Fibroblast of pulmonary artery (primary cell): ENCODE data around the gene RNASE1.
A peak's percentile ranks its signal among the peaks of the same experiment; 100 is the strongest.

ENCODE experiments used
- DNase-seq: peaks from one replicate; pipeline ENCODE4 v3.0.0-alpha.2; 2010; ENCODE audit warnings: low read depth
- H3K4me3 ChIP-seq: replicated peaks from 2 replicates; pipeline ENCODE4 v1.5.1; 2011; ENCODE audit warnings: low read depth, mild to moderate bottlenecking, control low read depth, low read length, moderate library complexity
- CTCF ChIP-seq: IDR thresholded peaks from 2 replicates; pipeline ENCODE4 v1.5.1; 2011; ENCODE audit warnings: mild to moderate bottlenecking, control low read depth, low read length, inconsistent platforms; ENCODE audit errors: missing control alignments

Gene RNASE1

DNA sequence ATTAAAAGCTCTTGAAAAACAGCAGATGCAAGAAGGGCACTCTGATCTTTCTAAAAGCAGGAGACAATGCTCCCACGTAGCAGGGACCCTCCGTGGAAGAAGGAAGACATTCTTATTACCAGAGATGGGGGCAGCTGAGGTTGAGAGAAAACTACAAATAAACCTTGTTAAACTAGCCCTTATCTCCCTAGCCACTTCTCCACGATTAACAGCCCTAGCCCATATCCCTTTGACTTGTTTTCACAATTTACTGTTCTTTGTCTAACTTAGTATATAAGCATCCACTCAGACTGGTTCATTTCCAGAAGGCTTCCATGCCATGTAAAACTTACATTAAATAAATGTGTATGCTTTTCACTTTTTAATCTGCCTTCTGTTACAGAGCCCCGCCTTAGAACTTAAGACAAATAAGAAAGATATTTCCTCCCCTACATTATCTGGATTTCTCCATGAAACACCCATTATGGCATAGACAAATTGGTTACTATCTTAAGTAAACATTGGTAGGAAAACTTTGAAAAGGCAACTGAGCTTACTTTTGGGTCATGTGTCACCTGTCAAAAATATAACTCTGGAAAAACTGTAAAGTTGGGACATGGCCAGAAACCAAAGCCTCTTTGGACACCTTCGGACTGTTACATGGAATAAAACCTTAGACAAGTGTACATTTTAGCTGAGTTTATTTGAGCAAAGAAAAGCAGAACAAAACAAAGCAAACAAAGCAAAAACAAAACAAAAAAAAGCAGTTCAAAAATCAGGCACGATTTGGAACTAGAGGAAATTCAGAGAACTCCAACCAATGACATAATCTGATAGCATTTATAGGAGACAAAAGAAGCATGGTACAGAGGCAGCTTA is 4.9 kb upstream of the RNASE1 start:
- TF ChIP-seq CTCF = no peak
- no peak for DNase-seq
- H3K4me3 ChIP-seq = no peak overlapping the region

DNA sequence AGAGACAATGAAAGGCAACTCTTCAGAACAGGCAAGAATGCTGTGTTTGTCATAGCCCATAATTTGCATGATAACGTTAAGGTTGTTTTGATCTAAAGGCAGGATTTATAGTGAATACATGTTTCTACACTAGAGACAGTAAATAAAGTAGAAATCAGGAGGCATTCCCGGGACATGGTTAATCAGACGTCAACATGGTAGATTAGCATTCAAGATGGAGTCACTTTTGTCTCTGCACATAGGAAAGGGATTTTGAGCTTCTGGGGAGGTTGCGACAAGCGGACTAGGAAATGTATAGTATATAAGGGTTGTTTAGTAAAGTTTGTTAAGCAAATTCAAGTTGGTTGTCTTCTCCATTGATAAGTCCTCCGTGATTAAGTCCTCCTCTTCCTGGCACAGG is 2.8 kb upstream of the RNASE1 start:
- no peak overlapping the region for H3K4me3 ChIP-seq
- DNase-seq = no peak
- TF ChIP-seq CTCF = no peak

- no peak for TF ChIP-seq CTCF
- H3K4me3 ChIP-seq = no peak overlapping the region
- no peak for DNase-seq
Observed at GRCh38 chr14:20803223-20803622, 579 bp upstream of the RNASE1 start.

DNA sequence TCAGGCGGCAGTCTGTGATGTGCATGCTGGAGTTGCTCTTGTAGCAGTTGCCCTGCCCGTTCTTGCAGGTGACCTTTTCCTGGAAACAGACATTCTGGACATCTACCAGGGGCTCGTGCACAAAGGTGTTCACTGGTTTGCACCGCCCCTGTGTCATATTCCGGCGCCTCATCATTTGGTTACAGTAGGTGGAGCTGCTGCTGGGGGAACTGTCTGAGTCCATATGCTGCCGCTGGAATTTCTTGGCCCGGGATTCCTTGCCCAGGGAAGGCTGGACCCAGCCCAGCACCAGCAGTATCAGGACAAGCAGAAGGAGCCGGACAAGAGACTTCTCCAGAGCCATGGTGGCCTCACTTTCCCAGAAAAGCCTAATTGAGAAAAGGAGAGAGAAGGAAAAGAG is 918 bp downstream of the RNASE1 start:
- TF ChIP-seq CTCF = no peak
- no peak overlapping the region for H3K4me3 ChIP-seq
- no peak for DNase-seq

- no peak overlapping the region for H3K4me3 ChIP-seq
- no peak for TF ChIP-seq CTCF
- peak; percentile 8 for DNase-seq
Observed at GRCh38 chr14:20799892-20800544, 2.6 kb downstream of the RNASE1 start.

GRCh38 chr14:20799456-20799891 is 3.2 kb downstream of the RNASE1 start:
- no peak overlapping the region for H3K4me3 ChIP-seq
- peak; percentile 7 for DNase-seq
- no peak for TF ChIP-seq CTCF
